ENCODE data around the gene DCPS.

GRCh38 chr11:126290887-126291286, 13.0 kb upstream of the DCPS start:
- TF ChIP-seq POLR2AphosphoS5 (IDR thresholded peaks at IDR 0.05; ENCODE audit: low read depth, low read length) (no peak), POLR2A (IDR thresholded peaks at IDR 0.05; ENCODE audit: borderline replicate concordance, extremely low read depth, insufficient read depth, insufficient read length) (no peak), MAX (IDR thresholded peaks at IDR 0.05) (no peak), ZNF274 (IDR thresholded peaks at IDR 0.05; ENCODE audit: low read depth, low read length) (no peak), EGR1 (IDR thresholded peaks at IDR 0.05; ENCODE audit: low read depth) (no peak), EZH2 (IDR thresholded peaks at IDR 0.05) (no peak), YY1 (IDR thresholded peaks at IDR 0.05; ENCODE audit: extremely low read depth, insufficient replicate concordance, low read depth, low read length) (no peak), CTCF (IDR thresholded peaks at IDR 0.05 in 2 of 3, conservative IDR thresholded peaks at IDR 0.05 in 1 of 3; ENCODE audit: borderline replicate concordance in 1 of 3, insufficient read depth in 1 of 3, low read depth in 2 of 3, low read length in 2 of 3) (no peak), CEBPB (IDR thresholded peaks at IDR 0.05; ENCODE audit: low read depth) (no peak), SIN3A (IDR thresholded peaks at IDR 0.05; ENCODE audit: low read depth) (no peak), ELF1 (IDR thresholded peaks at IDR 0.05; ENCODE audit: borderline replicate concordance, low read depth) (no peak), JUND (IDR thresholded peaks at IDR 0.05) (no peak), REST (IDR thresholded peaks at IDR 0.05; ENCODE audit: low read depth) (no peak), SP1 (IDR thresholded peaks at IDR 0.05; ENCODE audit: low read depth) (no peak)
